Epithelial cell of esophagus (primary cell): ENCODE results near the gene ZCCHC8.
"Not testable (repeated sequence)": the region's sequence is repeated elsewhere in the genome, so short reads cannot be mapped to it uniquely, and the experiment has no call there.

Experiments
- DNase-seq: peaks from one replicate; pipeline ENCODE4 v3.0.0; 2010; ENCODE audit warnings: low read depth
- H3K4me3 ChIP-seq: 2 replicates; pipeline ENCODE4 v1.5.1; 2011; ENCODE audit warnings: mild to moderate bottlenecking, low read length, control low read depth
- CTCF ChIP-seq: IDR thresholded peaks from 2 replicates; pipeline ENCODE4 v1.5.1; 2011; ENCODE audit warnings: low read depth, mild to moderate bottlenecking, low read length, control low read depth, inconsistent platforms; ENCODE audit not compliant: insufficient read depth; ENCODE audit errors: missing control alignments

ZCCHC8 gene

GRCh38 chr12:122499991-122500684 is 594 bp downstream of the ZCCHC8 start:
- DNase-seq: peak; percentile 62
- H3K4me3 ChIP-seq: peak overlapping the region; percentile 82
- no peak for TF ChIP-seq CTCF

- no peak overlapping the region for H3K4me3 ChIP-seq
- no peak for TF ChIP-seq CTCF
- no peak for DNase-seq
Observed at GRCh38 chr12:122495258-122495657, 5.5 kb downstream of the ZCCHC8 start.

GRCh38 chr12:122493222-122493621 is 7.5 kb downstream of the ZCCHC8 start:
- not testable (repeated sequence) for DNase-seq, H3K4me3 ChIP-seq

GRCh38 chr12:122491991-122492390 is 8.7 kb downstream of the ZCCHC8 start:
- no peak for TF ChIP-seq CTCF
- no peak for DNase-seq
- H3K4me3 ChIP-seq: no peak overlapping the region

- no peak overlapping the region for H3K4me3 ChIP-seq
- TF ChIP-seq CTCF: no peak
- DNase-seq: no peak
Observed at GRCh38 chr12:122489038-122489437, 11.7 kb downstream of the ZCCHC8 start.

- not testable (repeated sequence) for DNase-seq, H3K4me3 ChIP-seq
Observed at GRCh38 chr12:122487807-122488206, 12.9 kb downstream of the ZCCHC8 start.

- no peak for TF ChIP-seq CTCF
- H3K4me3 ChIP-seq: no peak overlapping the region
- peak; percentile 31 for DNase-seq
Observed at GRCh38 chr12:122486805-122487426, 13.8 kb downstream of the ZCCHC8 start.

GRCh38 chr12:122486360-122486759 is 14.4 kb downstream of the ZCCHC8 start:
- H3K4me3 ChIP-seq, DNase-seq: not testable (repeated sequence)

- DNase-seq, H3K4me3 ChIP-seq: not testable (repeated sequence)
Observed at GRCh38 chr12:122484385-122484784, 16.3 kb downstream of the ZCCHC8 start.
